CD4-positive, alpha-beta T cell treated with Interleukin-10 for 1 hour (primary cell): ENCODE data around the gene KCNH6.

Experiments used
- DNase-seq: peaks from one replicate; pipeline ENCODE4 v3.0.0-alpha.2; 2020

KCNH6 gene

GRCh38 chr17:63563339-63563738 lies 40.2 kb downstream of the KCNH6 start:
- no peak for DNase-seq

GRCh38 chr17:63564562-63564961 lies 41.4 kb downstream of the KCNH6 start:
- no peak for DNase-seq

- no peak for DNase-seq
Measured at GRCh38 chr17:63567229-63567628, 44.1 kb downstream of the KCNH6 start.

- DNase-seq: no peak
Measured at GRCh38 chr17:63568563-63568962, 45.4 kb downstream of the KCNH6 start.

GRCh38 chr17:63571632-63572310 lies 48.6 kb downstream of the KCNH6 start:
- DNase-seq: no peak

GRCh38 chr17:63573634-63574033 lies 50.5 kb downstream of the KCNH6 start:
- DNase-seq: no peak

- DNase-seq: no peak
Measured at GRCh38 chr17:63578027-63578768, 55.0 kb downstream of the KCNH6 start.

- DNase-seq: no peak
Measured at GRCh38 chr17:63578769-63579111, 55.6 kb downstream of the KCNH6 start.

GRCh38 chr17:63579633-63580032 lies 56.5 kb downstream of the KCNH6 start:
- DNase-seq: no peak

- DNase-seq: no peak
Measured at GRCh38 chr17:63587770-63588169, 64.6 kb downstream of the KCNH6 start.

- DNase-seq: no peak
Measured at GRCh38 chr17:63588797-63589196, 65.6 kb downstream of the KCNH6 start.

- no peak for DNase-seq
Measured at GRCh38 chr17:63589646-63590045, 66.5 kb downstream of the KCNH6 start.

GRCh38 chr17:63592797-63593196 lies 69.6 kb downstream of the KCNH6 start:
- DNase-seq: no peak

GRCh38 chr17:63595132-63595531 lies 72.0 kb downstream of the KCNH6 start:
- no peak for DNase-seq
